ENCODE results near the gene F13A1. TPM values are rescaled to one million over a fixed set of nuclear protein-coding genes. Genes with fewer than 3 reads are reported as not detected.

Gene F13A1
- total RNA-seq, 2 donors from 2014 or later = 3.5 to 24.5 TPM

- TF ChIP-seq POLR2A (IDR thresholded peaks at IDR 0.05) = no peak
- TF ChIP-seq POLR2AphosphoS5 (IDR thresholded peaks at IDR 0.05) = no peak
- no peak for TF ChIP-seq CTCF (IDR thresholded peaks at IDR 0.05)
- Histone ChIP-seq H3K4me3 (no peak overlapping the region), H3K9me3 (no peaks in the 10 kb centered on the region), H3K27me3 (replicated peaks; ENCODE audit: insufficient read depth) (no peaks in the 10 kb centered on the region), H3K4me1 (replicated peaks) (no peaks in the 10 kb centered on the region), H3K27ac (no peak overlapping the region), H3K36me3 (no peaks in the 10 kb centered on the region)
- WGBS = 64% methylated on average over 1 of the region's 1 CpG
- DNase-seq (ENCODE audit: low spot score) = no peak
- intact Hi-C loops (cut with DNase I) = no loop called here
Observed at GRCh38 chr6:6230286-6230685, 90.2 kb downstream of the F13A1 start.

GRCh38 chr6:6227896-6228295 lies 92.6 kb downstream of the F13A1 start:
- H3K9me3 ChIP-seq = no peaks in the 10 kb centered on the region
- no peak overlapping the region for H3K4me3 ChIP-seq
- no peak for DNase-seq (ENCODE audit: low spot score)
- 80% methylated on average over 1 of the region's 1 CpG for whole genome bisulfite sequencing
- H3K27ac ChIP-seq = no peak overlapping the region
- H3K4me1 ChIP-seq (replicated peaks) = no peaks in the 10 kb centered on the region
- intact Hi-C loops (cut with DNase I) = no loop called here
- no peaks in the 10 kb centered on the region for H3K36me3 ChIP-seq
- H3K27me3 ChIP-seq (replicated peaks; ENCODE audit: insufficient read depth) = no peaks in the 10 kb centered on the region
- TF ChIP-seq CTCF (IDR thresholded peaks at IDR 0.05) (no peak), POLR2AphosphoS5 (IDR thresholded peaks at IDR 0.05) (no peak), POLR2A (IDR thresholded peaks at IDR 0.05) (no peak)

- Histone ChIP-seq H3K27me3 (replicated peaks; ENCODE audit: insufficient read depth) (no peaks in the 10 kb centered on the region), H3K36me3 (no peaks in the 10 kb centered on the region), H3K4me1 (replicated peaks) (no peaks in the 10 kb centered on the region), H3K4me3 (no peak overlapping the region), H3K9me3 (no peaks in the 10 kb centered on the region), H3K27ac (no peak overlapping the region)
- WGBS = 35% methylated on average over 2 of the region's 2 CpGs
- no peak for DNase-seq (ENCODE audit: low spot score)
- TF ChIP-seq POLR2A (IDR thresholded peaks at IDR 0.05) (no peak), POLR2AphosphoS5 (IDR thresholded peaks at IDR 0.05) (no peak), CTCF (IDR thresholded peaks at IDR 0.05) (no peak)
- intact Hi-C loops (cut with DNase I) = no loop called here
Observed at GRCh38 chr6:6225885-6226529, 94.5 kb downstream of the F13A1 start.

GRCh38 chr6:6224933-6225486 lies 95.5 kb downstream of the F13A1 start:
- Histone ChIP-seq H3K4me1 (replicated peaks) (no peaks in the 10 kb centered on the region), H3K27me3 (replicated peaks; ENCODE audit: insufficient read depth) (no peaks in the 10 kb centered on the region), H3K27ac (no peak overlapping the region), H3K4me3 (no peak overlapping the region), H3K36me3 (no peaks in the 10 kb centered on the region), H3K9me3 (no peaks in the 10 kb centered on the region)
- intact Hi-C loops (cut with DNase I) = no loop called here
- TF ChIP-seq POLR2AphosphoS5 (IDR thresholded peaks at IDR 0.05) (no peak), CTCF (IDR thresholded peaks at IDR 0.05) (no peak), POLR2A (IDR thresholded peaks at IDR 0.05) (no peak)
- WGBS = 92% methylated on average over 6 of the region's 6 CpGs
- no peak for DNase-seq (ENCODE audit: low spot score)
